Stimulated activated CD4-positive, alpha-beta T cell treated with anti-CD3 and anti-CD28 coated beads, Interleukin-4, amount 100 ng/mL, for 48 hours (primary cell): ENCODE measurements around the gene LYVE1.
"Not testable (repeated sequence)": the region's sequence is repeated elsewhere in the genome, so short reads cannot be mapped to it uniquely, and the experiment has no call there.

ENCODE experiments used
- DNase-seq, 2 donors: peaks; one replicate each; pipeline ENCODE4 v3.0.0-alpha.2; 2020; ENCODE audit warnings: low read depth in 2 of 2

The LYVE1 gene, protein sequence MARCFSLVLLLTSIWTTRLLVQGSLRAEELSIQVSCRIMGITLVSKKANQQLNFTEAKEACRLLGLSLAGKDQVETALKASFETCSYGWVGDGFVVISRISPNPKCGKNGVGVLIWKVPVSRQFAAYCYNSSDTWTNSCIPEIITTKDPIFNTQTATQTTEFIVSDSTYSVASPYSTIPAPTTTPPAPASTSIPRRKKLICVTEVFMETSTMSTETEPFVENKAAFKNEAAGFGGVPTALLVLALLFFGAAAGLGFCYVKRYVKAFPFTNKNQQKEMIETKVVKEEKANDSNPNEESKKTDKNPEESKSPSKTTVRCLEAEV

DNA sequence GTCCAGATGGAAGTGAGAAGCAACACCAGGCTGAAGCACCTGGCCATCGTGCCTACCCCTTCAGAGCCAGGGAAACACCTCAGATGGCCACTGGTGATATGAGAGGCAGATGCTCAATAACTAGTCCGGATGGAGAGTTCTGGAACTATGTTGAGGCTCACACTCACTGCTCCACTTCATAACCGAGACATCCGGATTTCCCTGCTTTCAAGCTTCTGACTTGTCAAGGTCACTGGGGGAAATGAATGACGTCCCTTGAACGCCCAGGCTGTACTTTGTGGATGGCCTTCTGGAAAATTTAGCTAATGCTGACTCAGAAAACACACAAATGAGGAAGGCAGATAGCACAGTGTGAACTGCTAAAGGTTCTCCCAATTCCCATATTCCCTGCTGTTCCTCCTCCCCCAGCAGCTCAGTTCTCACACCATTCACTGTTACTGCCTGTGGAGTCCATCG, at the start of gene LYVE1:
Gene LYVE1 (minus strand): TSS at position 180 of the 456 bp plus-strand sequence. CDS start 133 bp downstream, at position 47.
- no peak for DNase-seq

DNA sequence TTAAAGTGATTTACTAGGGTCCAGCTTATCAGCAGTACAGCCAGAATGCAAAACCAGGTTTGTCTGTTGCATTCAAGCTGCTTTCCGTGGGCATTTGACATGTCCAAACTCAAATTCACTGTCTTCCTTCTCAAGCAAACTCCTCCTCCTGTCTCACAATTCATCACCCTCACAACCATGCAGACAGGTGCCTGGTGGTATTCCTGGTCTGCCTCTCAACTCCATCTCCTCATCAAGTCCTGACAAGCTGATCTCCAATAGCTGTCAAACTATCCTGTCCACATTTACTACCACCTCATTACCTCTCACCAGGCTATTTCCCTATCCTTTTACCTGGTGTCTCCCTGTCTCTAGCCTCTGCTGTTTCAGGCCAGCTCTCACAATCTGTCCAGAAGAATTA, 49.1 kb upstream of the LYVE1 start:
- DNase-seq, result no peak

DNA sequence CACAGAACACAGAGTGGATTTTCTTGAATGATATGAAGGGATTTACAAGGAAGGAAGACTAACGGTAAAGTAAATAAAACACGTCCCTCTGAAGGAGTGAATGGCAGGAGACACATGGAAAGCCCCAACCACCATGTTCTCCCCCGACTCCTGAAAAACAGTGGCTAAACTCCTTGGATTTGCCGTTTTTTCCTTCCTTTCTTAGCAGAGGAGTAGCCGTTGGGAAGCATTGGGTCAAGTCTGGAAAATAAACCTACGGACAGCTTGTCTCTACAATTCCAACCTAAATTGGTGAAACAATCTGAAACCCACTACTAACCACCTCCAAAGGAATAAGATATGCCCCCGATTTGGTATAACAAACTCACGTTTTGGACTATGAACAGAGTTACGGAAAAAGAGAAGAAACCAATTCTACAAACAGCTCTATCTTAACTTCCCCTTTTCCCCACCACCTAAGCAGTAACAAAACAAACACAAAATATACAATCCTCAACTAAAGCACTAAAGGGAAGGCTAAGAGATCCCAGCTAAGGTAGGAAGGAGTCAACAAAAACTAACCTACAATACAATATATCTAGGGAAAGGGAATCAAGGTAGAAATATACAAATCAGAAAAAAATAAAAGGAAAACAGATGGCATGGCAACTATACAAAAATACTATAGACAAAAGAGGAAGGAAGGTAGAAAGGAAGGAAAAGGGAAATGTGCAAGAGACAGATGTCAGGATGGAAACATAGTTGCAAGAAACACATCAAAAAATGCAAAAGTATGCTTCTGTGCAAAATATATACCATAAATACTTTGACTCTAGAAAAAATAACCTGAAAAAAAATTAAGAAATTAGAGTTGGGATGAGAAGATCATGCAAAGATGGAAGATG, 43.8 kb upstream of the LYVE1 start:
- no peak for DNase-seq

DNA sequence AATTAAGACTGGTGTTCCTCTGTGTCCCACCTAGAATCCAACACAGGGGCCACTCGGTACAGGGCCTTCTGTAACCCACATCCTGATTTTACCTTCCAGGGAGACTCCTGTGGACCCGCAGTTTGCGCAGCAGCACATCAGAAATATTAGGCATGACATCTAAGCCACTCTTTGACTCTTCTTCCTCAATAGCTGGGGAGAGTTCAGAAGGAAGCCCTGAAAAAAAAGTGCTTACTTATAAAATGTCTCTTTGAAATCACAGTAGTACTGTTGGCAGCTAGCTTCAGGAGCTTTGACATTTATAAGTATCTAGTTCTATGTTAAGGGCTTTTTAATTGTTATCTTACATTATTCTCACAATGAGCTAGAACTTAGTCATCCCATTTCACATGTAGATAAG, 41.2 kb upstream of the LYVE1 start:
- no peak for DNase-seq

DNA sequence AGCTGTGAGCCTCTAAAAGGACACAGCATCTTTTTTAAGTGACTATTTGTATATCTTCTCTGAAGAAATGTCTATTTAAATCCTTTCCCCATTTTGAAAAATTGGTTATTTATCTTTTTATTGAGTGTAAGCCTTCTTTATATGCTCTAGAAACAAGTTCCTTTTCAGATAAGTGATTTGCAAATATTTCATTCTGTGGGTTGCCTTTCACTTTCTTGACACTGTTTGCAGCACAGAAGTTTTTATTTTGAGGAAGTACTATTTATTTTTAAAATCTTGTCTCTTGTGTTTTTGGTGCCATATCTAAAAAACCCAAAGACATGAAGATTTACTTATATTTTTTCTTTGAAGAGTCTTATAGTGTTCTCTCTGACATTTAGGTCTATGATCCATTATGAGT, 40.1 kb upstream of the LYVE1 start:
- no peak for DNase-seq

DNA sequence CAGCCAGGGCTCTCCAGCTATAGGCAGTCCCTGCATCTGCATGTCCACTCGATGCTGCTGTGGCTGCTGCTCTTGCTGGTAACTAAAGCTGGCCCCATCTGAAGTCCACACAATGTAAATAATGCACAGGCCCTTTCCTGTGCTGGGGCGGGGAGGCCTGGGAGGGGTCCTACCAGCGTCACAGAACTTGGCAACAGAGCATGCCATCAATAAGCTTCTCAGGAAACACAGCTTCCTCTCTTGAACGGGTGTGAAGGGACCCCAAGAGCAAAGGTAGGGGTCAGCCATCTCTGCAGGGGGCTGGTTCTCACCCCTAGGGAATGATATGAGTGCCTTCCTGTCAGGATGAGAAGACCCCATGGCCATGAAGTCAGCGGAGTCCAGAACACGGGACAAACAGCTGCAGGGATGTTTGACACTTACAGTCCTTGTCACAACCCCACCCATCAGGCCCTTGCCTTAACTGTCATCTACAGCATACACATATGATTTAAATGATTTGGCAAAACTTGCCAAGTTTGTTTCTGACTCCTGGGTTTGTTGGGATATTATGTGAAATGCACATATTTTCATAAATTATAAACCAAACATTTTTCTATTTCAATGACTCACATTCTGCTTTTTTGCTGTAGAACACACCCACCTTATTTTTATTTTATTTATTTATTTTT, 39.1 kb upstream of the LYVE1 start:
- DNase-seq, result no peak

DNA sequence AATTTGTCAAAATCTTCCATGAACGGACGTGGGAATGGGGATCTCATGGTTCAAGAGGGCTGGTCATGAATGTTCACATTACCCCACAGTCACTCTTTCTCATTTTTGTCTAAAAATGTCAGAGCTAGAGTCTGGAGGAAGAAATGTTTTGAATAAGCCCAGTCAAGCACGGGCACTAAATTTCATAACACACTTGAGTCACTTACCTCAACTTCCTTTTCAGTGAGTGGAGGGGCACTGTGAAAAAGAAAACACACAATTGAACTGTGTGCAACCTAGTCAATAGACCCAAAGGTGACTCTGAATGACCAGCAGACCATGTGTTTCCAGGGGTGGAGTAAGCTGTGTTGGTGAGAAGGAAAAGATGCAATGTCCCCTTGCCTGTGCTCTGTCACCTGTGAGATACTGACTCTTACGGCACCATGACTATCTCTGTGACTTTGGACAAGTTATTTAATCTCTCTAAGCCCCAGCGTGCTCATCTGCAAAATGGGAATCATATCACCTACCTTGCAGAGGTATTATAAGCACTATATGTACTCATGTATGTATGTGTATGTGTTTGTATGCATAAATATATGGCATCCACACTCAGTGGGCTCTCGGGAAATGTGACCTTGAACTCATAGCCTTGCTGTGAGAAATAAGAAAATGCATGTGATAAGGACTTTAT, 38.2 kb upstream of the LYVE1 start:
- DNase-seq, result no peak

DNA sequence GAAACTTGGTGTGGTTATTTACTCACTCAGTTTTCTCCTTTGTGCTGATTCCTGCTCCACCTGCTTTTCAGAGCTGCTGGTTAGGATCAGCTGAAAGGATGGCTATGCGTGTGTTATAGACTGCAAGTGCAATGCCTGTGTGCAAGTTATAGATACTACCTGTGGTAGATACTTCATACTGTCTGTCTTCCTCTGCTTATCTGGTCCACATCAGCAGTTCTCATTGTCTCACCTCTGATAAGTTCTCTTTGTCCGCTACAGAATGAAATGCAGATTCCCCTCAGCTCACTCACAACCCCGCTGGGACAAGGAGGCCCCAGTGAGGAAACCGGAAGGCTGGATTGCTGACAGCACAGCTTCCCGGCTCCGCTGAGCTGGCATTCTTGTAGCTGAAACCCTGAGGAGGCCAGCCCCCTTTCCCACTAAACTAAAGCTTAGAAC, 37.5 kb upstream of the LYVE1 start:
- no peak for DNase-seq

DNA sequence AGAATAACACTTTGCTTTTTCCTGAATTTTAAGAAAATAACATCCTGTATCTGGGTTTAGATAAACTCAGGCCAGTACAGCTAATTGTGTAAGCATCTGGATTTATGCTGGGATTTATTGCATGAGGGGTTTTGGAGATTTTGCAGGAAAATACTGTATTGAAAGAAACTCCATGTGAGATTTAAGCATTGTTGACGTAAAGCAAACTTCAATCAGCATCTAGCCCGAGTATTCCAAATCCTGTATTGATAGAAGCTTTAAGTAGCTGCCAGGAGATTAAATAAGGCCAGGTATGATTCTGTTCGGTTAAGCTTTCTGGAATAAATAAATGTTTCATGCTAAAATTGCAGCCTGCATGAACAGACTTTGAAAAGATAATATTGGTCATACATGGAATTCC, 36.3 kb upstream of the LYVE1 start:
- no peak for DNase-seq

DNA sequence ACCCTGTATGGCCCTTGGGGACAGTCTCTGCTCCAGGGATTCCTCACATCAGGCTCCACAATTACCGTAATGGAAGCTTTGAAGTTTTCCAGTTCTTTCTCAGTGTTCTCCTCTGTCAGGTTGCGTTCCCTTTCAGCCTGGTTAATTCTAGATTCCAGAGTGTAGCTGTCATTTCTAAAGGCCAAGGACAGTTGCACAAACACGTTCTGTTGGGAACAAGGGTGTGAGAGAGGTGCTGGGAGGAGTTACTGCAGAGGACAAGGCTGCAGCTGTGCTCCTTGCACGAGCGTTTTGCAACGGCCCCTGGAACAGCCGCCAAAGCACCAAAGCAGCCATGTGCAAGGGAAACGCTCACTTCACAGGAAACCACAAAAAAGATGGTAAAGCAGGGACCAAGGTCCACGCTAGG, 35.9 kb upstream of the LYVE1 start:
- DNase-seq, result no peak

DNA sequence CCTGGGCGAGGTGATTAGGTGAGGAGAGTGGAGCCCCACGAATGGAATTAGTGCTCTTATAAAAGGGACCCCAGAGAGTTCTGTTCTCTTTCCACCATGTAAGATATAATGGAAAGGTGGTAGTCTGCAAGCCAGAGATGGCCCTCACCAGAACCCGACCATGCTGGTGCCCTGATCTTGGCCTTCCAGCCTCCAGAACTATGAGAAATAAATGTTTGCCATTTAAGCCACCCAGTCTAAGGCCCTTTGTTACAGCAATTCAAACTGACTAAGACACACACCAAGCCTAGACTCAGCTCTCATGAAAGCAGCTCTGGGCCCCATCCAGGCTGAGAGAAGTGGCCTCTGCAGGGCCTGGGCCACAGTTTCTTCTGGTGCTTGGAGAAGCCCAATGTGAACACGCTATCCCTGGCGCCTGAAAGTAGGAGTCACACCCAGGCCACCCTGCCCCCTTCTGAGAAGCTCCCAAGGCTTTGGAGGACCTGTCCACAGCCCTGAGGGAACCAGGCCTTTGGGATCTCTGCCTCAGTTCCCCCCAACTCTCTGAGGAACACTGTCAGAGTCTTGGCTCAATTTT, 35.3 kb upstream of the LYVE1 start:
- DNase-seq, result no peak

DNA sequence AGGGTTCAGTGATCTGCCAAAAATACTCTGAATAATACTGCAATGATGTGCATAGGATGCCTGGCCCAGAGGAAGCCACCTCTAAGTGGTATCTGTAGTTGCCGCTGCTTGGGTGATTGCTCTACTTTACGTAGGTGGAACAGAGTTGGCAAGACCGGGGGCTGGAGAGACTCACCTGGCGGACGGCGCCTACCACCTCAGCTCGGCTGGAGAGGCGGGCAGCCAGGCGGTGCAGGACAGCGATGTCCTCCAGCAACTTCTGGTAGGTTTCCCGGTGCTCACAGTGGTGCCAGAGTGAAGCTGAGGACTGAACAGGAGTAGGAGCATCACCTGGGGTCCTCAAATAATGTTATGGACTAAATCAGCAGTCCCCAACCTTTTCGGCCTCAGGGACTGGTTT, 34.5 kb upstream of the LYVE1 start:
- no peak for DNase-seq

DNA sequence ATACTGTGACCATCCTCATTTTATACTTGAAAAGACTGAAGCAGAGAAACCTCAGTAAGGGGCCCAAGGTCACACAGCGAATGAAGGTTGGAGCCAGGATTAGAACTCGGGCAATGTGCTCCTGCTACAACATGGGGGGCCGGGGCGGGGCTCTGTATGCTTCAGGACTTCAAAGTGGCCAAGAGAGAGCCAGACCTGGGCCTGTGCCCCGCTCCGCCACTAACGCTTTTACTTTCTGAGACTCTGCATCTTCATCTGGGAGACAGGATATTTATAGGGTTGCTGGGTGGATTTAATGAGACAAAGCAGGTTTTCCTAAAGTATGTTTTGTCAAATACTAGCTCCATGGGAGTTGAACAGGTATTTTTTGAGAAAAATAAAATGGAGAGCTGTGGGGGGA, 33.9 kb upstream of the LYVE1 start:
- DNase-seq, result no peak

DNA sequence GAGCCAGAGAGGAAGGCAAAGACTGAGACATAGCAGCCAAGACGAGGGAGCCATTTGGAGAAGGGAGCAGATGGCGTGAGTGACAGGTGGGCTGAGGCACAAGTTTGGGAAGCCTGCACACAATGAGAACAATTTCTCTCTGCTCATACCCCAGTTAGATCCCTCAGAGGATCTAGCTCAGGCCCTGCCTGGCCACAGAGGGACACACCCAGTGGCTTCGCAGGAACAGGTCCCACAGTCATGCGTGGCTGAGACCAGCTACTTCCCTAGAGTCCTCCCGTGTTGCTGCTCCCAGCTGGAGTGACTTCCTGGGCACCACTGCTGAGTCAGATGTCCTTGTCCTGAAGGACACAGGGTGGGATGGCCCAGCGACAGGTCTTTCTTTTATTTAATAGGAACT, 33.4 kb upstream of the LYVE1 start:
- no peak for DNase-seq

DNA sequence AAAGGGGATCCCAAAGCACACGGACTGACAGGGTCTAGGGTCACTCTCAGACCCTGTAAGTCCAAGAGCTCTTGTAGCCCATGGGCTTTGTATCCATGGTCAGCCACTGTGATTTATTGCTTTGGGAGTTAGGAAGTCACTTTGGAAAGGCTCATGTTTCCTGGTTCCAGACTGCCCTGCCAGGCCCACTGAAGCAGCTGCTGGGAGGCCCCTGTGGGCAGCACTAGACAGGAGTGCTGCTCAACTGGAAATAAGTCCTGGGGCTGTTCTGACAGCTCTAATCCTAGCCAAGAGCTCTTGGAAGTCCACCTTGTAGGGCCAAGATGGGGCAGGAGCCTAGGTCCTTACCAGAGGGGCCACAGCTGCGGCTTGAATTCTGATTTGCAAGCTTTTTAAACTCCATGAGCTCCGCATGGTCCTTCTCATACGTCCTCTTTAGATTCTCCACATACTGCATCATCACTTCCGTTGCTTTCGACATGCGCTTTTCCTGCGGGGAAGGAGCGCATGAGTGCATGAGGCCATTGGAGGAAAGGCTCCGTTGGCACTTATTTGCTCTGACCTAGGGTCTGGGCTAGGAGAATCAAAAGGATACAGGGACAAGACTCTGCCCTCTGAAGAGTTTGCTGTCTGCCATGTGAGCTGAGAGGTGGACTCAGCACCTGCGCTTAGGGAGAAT, 32.2 kb upstream of the LYVE1 start:
- DNase-seq, result no peak

DNA sequence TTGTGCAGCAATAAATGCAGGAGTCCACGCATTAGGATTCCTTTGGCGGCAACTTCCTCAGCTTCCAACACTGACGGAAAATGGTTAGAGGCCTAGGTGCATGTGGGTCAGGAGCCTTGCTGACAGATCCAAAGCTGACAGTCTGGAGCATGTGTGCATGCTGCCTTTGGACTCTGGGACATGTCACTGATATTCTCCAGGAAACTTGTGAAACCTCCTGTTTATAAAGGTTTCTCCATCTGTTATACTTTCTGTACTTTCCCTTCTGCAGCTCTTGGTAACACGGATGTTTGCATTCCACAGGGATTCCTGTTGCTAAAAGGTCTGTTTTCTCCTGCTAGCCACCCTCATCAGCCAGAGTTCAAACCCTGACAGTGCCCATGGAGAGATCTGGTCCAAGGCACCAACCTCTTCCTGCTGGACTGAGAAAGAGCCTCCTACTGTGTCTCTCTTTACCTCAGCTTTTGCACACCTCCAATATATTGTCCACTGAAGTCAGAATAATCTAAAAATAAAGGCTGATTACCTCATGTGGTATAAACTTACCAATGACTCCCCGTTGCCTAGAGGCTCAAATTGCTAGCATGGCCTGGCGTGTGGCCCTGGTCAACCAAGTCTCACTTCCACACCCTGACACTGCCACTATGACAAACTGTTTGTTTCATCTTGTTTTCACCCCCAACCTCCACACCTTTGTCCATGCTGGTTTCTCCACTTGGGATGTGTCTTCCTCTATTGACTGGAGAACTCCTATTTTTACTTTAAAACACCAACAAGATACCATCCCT, 31.1 kb upstream of the LYVE1 start:
- no peak for DNase-seq

DNA sequence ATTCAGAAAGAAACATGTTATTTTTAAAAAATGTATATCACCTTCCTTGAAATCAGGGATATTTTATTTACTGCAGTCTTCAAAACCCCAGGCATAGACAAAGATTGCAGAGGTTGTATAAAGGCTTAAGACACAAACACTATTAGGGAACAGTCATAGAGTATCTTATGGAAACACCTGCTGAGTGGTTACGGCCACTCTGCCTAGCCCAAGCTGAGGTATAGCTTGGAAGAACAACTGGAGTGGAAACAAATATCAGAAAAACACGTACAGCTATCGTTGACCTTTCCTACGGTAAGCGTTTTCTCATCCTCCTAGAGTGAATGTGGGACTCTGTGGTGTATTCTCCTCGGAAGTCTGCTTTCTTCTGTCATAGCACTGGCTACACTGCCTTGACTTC, 30.4 kb upstream of the LYVE1 start:
- no peak for DNase-seq

DNA sequence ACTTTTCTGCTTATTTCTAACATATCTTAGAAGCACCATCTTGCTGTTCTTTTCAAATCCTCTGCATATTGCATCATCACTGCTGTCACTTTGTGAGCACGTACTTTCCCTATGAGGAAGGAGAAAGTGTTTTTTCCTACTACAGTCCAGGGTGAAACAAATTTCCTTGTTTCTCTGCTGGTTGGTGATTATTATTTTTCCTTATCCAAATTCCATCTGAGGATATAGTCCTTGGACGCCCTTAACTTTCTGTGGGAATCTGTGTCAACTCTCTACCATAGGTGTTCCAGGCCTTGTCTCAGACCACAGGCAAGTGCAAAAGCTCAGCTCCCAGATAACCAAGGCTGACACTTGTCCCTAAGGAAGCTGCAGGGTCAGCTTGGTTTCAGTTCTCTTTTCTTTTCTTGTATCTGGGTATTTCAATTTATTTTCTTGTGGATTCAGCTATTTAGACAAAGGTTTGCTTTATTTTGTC, 29.4 kb upstream of the LYVE1 start:
- DNase-seq, result no peak

DNA sequence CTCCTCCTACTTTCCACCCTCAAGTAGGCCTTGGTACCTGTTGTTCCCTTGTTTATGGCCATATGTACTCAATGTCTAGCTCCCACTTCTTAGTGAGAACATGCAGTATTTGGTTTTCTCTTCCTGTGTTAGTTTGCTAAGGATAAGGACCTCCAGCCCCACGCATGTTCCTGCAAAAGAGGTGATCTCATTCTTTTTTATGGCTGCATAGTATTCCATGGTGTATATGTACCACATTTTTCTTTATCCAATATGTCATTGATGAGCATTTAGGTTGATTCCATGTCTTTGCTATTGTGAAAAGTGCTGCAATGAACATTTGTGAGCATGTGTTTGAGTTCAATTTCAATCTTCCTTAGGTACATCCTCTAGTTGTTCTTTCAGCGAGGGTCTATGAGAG, 27.4 kb upstream of the LYVE1 start:
- not testable (repeated sequence) for DNase-seq

DNA sequence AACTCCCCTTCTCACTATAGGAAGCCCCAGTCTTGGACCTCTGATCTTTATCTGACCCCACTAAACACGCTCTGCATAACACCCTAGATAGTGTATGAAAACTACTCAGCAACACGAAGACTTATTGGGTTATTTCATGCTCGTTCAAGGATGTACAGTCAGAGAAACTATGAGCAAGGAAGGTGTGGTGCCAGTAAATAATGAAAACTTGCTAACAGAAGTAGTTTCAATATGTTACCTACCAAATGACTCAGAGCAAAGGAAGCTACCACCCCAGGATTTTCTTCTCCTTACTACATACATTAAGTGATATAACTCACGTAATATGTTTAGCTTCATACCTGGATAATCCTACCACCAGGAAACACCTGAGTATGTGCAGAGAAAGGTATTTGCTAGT, 25.9 kb upstream of the LYVE1 start:
- DNase-seq, result no peak
